SIG-M5 (cell line): ENCODE results near the gene TPST2.
"Not testable (repeated sequence)": the region's sequence is repeated elsewhere in the genome, so short reads cannot be mapped to it uniquely, and the experiment has no call there.

ENCODE experiments used
- DNase-seq: peaks from one replicate; lab custom pipeline; 2025; lab: John Stamatoyannopoulos, UW

TPST2 gene

DNA sequence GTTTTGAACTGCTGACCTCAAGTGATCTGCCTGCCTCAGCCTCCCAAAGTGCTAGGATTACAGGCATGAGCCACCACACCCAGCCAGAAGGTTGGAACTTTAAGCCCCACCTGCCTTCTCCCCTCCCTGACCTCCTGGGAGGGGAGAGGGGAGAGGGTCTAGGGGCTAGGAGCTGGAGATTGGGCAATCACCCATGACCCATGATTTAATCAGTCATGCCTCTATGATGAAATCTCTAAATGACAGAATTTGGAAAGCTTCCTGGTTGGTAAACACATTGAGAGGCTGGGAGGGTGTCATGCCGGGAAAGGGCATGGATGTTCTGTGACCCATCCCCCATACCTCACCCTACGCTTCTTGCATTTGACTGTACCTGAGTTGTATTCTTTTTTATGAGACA, 60.6 kb downstream of the TPST2 start:
- no peak for DNase-seq

DNA sequence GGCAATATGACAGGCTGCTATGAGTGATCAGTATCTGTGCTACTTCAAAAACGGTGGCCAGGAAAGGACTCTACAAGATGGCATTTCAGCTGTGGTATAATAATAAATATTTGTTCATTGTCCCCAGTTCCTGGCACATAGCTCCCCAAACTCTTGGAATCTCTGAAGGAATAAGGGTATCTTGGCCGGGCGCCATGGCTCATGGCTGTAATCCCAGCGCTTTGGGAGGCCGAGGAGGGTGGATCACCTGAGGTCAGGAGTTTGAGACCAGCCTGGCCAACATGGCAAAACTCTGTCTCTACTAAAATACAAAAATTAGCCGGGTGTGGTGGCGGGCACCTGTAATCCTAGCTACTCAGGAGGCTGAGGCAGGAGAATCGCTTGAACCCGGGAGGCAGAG, 61.4 kb downstream of the TPST2 start:
- DNase-seq, result not testable (repeated sequence)

DNA sequence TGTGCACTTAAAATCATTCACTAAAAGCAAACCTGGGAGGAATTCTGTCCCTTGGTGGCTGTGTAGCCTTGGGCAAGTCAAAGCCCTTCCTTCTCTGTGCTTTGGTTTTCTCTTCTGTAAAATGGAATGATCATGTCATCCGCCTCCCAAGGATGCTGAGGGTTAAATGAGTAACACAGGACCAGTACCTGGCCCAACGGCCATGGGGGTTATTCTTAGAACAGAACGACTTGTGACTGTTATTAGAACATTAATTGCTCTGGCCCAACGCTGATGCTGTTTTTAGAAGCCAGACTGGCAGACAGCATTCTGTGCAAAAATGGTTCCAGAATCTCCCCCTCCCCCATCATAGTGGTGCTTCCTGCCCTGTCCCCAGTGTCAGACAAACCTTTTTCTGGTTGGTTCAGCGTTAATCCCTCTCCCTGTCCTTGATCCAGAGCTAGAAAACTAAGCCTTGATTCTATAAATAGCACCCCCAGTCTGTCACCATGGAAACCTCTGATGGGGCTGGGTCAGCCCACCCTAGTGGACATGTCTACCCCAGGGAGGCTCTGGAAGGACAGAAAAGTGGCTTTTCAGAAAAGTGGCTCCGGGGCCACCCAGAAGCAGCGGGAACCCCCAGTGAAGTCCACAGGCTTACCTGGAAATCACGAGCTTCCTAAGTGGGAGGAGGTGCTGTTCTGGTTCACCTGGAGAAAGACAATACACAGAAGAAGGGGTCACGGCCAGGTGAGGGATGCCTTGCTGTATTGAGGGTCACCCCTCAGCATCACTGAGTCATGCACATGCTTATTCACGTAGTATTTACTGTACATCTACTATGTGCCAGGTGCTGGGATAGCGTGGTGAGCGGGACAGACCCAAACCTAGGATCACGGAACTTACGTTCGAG, 62.1 kb downstream of the TPST2 start:
- DNase-seq, result no peak

DNA sequence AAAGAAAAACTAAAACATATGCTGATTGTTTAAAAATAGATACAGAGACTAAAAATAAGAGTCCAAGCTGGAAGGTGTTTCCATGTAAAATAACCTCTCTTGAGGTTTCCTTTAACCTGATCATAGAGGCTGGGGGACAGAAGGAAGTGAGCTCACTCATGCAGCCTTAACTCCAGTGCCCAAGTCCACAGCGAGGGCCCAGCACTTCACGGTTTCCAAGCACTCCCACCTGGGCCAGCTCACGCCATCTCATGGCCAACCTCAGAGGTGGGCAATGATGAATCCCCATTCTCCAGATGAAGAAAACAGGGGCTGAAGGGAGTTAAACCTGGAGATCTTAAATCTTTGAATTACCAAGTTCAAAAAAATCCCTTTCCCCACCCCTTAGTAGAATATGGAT, 62.8 kb downstream of the TPST2 start:
- DNase-seq, result no peak

DNA sequence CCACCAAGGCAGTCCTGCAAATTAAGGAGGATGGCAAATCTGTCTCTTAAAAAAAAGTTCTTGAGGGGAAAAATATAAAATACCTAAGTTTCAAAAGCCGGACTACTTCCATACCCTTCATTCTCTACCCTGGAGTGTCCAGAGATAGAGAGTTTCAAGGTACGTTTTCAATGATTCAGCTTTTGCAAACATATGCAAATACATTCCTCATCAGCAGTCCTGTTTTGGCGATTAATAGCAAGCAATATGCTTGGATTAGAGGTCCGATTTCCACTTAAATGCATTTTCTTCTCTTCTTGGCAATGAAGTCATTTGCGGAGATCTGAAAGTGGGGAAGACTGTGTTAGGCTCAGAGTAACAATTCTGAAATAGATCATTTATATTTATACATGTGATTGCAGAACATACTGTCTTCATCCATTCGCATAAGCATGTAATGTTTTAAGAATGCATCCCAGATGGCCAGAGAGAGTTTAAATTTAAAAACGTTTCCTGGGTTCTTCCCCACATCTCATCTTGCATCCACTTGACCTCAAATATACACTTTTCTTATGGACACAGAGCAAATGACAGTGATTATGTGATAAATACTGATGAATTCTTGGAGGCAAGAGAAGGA, 63.9 kb downstream of the TPST2 start:
- no peak for DNase-seq

DNA sequence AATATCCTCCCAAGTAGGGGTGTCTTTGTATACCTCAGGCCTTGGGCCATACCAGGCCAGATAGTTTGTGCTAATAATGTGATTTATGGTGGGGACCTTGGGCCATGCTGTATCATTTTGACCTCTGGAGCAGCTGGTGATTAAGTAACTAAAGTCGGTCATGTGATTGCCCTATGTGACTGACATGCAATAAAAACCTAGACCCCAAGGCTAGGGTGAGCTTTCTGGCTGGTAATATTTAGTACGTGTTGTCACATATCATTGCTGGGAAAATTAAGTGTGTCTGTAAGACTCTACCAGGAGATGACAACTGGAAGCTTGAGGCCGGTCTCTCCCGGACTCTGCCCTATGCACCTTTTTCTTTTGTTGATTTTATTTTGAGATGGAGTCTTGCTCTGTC, 65.1 kb downstream of the TPST2 start:
- no peak for DNase-seq

DNA sequence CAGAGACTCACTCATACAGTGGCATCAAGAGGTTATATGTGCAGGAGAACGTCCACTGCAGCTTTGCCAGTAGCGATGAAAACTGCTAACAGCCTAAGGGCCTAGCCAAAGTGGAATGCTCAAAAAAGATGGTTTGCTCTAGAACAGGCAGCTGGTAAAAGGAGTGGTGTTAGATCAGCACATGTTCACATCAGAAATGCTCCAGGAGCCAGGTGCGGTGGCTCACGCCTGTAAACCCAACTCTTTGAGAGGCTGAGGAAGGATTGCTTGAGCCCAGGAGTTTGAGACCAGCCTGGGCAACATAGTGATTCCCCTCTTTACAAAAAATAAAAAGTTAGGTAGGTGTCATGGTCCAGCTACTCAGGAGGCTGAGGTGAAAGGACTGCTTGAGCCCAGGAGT, 67.3 kb downstream of the TPST2 start:
- DNase-seq, result no peak

DNA sequence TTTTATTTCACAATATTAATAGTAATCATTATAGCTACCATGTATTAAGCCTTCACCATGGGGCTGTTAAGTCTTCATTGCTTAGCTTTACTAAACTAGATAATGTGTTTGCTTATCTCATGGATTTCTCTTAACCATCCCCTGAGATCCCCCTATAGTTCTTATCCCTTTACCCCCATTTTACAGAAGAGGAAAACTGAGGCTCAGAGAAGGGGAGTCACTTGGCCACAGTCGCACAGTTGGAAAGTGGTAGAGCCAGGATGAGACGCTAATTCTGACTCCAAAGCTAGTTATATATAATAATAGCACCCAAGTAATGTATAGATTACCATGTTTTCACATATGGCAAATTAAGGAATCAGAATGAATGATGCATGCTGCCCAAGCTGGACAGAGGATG, 67.9 kb downstream of the TPST2 start:
- DNase-seq, result no peak

DNA sequence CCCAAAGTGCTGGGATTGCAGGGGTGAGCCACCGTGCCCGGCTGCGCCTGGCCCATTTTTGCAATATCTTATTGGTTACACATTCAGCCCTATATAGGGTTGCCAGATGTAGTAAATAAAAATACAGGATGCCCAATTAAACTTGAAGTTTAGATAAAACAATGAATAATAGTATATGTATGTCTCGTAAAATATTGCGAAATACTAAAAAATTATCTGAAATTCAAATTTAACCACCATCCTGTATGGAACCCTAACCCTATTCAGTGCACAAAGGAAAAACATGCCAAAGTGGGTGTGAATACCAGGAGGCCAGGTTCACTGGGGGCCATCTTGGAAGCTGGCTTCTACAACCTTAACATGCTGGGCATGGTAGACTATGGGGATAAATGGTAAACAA, 72.5 kb downstream of the TPST2 start:
- no peak for DNase-seq

DNA sequence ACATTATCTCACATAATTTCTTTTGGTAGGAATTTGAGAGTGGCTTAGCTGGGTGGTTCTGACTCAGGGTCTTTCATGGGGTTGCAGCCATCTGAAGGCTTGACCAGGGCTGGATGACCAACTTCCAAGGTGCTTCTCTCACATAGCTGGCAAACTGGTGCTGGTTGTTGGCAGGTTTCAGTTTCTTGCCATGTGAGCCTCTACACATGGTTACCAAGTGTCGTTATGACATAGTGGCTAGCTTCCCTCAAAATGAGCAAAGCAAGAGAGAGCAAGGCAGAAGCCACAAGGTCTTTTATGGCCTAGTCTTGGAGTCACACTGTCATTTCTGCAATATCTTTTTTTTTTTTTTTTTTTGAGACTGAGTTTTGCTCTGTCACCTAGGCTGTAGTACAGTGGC, 73.4 kb downstream of the TPST2 start:
- DNase-seq, result no peak

DNA sequence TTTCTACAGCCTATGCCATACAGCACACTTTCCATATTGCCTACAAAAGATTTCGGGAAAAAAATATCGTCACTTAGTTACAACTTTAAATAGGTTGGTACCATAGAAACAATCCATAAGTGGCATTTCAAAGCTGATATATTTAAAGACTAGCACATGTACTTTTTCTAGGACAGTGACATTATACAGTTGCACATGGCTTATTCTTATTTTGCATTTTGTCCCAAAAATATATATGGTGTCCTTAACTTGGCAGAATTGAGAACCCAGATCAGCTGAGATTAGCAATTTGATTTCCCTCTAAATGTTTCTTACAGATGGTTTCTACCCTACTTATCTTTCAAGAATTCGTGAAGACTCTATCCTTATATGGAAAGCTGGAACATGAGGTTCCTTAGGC, 74.0 kb downstream of the TPST2 start:
- DNase-seq, result no peak

DNA sequence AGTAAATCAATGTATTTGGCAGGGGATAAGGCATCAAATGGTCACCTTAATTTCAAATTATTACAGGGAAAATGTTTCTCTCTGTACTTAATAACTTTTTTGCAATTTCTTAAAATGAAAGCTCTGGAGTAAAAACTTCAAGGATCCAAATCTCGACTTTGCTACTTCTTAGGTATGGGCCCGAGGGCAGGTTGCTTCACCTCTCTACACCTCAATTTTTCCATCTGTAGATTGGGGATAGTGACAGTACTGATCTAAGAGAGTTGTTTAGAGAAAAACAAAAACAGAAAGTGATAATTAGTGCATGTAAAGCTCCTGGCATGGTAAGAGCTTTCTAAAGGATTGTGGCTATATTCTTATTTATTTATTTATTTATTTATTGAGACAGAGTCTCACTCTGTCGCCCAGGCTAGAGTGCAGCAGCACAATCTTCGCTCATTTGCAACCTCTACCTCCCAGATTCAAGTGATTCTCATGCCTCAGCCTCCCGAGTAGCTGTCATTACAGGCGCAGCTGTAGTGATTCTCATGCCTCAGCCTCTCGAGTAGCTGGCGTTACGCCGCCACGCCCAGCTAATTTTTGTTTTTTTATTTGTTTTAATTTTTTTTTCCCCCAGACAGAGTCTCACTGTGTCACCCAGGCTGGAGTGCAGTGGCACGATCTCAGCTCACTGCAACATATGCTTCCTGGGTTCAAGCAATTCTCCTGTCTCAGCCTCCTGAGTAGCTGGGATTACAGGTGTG, 75.3 kb downstream of the TPST2 start:
- DNase-seq, result no peak

DNA sequence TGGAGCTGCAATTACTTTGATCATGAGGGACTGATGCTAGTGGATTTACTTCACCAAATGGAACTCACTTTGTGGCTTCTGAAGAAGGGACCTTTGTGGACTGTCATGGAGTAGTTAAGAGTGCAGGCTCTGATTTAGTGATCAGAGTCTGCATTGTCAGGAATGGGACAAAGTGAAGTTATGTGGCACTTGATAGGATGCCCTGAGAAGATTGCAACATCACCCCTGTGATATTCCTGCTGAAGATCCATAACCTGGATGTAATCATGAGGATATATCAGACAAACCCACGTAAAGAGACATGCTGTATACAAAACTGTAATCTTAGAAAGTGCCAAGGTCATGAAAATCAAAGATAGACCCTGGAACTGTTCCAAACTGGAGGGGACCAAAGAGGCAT, 76.1 kb downstream of the TPST2 start:
- DNase-seq, result no peak

DNA sequence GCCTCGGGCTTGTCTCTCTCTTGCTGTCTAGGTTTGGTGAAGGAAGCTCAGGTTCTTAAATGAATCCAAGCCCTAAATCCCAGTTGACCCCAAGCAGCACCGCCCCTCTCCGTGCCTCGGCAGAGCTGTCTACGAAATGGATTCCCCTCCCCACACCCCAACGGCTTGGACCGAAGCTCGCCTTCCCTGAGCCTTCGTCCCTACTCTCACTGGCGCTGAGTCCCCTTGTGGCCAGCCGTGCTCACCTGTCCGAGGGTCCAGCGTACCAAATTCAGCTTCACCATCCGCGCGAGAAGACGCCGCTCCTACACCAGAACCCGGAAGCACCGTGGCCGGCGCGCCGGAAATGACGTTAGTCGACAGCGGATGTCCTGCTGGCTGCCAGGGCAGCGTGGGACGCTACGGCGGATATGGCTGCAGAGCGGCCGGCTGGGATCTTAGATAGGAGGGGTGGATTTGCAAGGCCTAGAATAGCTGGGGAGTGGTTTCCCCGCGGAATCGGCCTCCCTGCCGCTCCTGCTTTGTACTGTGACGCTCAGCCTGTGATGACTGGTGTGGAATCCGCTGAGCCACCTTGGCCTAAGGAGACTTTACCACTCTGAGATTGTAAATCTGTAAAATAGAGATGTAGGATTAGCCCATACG, 77.7 kb downstream of the TPST2 start, which contains the start of gene TFIP11:
Gene TFIP11, minus strand, starts transcription at position 325 of the 645 bp plus-strand sequence. CDS start 2,201 bp downstream, outside the sequence.
- peak; percentile 41 for DNase-seq

DNA sequence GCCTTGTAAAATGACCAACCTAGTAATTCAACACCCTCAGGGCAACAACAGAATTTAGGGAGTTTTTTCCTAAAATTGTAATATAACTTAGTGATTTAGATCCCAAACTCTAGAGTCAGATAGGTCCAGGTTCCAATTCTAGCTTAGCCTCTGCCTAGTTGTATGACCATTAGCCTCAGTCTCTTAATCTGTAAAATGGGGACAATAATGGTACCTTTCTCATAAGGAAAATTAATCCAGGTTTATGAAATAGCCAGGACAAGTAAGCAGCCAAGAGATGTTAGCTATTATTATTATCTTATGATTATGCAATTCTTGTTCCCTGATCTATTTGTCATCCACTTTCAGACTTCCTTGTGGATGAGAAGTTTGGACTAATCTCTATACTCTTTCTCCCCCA, 81.8 kb downstream of the TPST2 start:
- DNase-seq, result no peak

DNA sequence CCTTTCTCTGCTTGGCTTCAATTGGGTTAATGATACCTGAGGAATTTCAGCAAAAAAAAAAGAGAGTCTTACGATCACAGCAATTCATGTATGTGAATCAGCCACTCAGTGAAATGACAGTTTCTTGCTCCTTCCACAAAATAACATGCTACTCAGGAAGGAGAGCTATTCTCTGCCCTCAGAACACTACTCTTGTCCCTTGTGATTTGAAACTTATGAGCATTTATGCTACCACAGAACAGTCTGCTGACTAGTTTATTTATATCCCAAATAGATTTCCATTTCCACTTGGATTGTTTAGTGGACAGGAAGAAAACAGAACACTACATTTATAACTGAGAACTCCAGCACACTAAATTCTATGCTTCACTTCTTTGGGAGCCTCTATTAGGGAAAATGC, 86.2 kb downstream of the TPST2 start:
- DNase-seq, result no peak

DNA sequence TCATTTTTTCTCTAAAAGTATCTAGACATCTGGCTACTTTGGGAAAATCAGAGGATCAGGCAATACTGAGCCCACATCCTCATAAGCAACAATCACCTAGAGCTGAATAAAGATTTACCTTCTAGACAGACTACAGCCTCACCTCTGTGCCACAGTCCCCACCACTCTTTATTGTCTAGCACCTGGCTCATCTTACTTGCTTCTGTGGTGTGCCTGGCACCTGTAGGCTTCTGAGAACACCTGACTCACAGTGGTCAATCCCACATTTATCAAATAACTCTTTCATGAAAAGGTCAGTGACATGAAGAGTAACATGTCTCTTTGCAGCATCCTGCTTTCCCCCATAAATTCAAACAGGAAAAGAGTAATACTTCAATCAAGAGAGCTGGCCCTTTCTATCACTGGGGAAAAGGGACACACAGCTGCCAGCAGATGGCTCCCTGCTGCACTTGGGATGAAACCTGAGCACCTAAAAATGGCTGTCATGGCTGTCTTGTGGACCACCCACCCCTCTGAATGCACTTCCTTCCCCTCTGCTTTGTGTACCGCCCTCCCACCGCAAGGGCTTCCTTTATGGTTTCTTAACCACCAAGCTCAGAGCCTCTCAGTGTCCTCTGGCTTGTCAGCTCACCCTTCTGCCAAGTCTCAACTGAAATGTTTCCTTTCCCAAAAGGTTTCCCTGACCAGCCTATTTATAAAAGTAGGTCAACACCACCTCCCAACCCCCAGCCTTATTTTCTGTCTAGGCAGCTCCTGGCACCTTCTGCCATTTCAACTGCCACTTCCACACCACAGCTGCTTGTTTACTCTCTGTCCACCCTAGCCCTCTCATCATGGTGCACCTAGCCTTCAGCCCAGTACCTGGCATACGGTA, 87.0 kb downstream of the TPST2 start:
- DNase-seq, result no peak

DNA sequence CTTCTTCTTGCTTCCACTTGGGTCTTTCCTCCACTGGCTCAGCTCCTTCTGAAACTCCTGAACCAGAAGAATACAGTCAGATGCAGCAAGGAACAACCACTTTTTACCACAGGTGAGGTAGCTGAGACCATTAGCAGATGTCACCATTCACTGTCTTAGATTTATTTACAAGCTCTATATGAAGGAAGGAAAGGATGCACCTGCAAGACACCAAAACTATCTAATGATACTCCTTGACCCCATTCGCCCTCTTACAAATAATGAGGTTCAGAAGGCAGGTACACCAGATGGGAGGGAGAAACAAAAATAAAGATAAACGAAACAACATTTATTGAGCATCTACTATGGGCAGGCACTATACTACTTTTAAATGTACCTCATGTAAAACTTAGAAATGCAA, 87.9 kb downstream of the TPST2 start:
- no peak for DNase-seq

DNA sequence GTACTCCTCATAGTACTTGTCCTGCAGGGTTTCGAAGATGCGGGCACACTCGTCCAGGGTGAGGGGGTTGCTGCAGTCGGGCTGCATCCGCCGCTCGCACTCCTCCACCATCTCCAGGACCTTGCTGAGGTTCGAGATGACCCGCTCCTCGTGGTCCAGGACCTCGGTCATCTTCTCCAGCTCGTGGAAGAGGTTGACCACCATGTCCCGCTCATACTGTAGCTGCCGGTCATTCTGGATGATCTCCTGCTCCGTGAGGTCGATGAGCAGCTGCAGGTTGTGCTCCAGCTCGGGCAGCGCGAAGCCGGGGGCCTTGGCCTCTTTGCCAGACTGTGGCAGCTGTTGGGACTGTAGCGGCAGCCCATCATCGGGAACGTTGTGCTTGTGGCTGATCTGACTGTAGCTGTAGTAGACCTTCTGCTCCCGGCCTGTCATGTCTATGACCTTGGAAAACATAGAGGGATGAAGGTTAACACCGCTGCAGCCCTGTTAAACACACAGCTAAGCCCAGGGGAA, 90.7 kb downstream of the TPST2 start:
- DNase-seq, result no peak

DNA sequence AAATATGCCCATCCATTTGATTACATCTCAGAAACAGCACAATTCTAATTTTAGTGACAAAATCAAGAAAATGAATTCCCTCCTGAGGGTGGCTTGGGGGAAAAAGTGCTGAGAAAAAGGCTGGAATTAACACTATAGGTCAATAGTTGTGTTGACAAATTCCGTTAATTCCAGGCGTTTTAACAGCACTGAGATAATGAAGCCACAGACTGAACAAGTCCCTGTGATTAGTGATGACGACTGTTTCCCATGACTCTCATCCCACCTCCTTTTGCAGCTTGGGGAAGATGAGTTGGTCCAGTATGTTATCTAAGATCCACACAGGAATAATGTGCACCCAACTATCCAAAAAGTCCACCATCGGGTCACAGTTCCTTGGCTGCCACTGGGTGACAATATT, 93.5 kb downstream of the TPST2 start:
- DNase-seq, result no peak

DNA sequence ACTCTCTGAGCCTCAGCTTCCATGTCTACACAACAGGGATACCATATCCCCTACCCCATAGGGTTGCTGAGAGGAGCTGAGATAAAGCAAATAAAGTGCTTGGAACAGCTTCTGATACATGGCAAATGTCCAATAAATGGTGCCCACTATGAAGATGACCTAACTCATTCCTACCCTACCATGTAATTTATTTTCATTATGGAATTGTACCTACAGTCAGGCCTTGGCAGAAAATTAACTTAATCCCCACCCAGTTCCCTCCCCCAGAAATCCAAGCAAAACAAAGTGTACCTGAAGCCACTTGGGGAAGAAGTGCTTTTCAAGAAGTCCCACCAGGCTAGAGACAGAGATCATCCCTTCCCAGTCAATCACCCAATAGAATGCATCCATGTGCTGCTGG, 95.4 kb downstream of the TPST2 start:
- DNase-seq, result no peak
